GM18873 (cell line): ENCODE results near the gene OR13C5.
"Not testable (repeated sequence)": the region's sequence is repeated elsewhere in the genome, so short reads cannot be mapped to it uniquely, and the experiment has no call there.

Experiments
- ATAC-seq: cut with Tn5 transposase; IDR thresholded peaks from one replicate; pipeline ENCODE4 v1.9.1; 2021; ENCODE audit warnings: mild to moderate bottlenecking, moderate library complexity, moderate number of reproducible peaks; ENCODE audit not compliant: unreplicated experiment, low FRiP score

The OR13C5 gene, protein sequence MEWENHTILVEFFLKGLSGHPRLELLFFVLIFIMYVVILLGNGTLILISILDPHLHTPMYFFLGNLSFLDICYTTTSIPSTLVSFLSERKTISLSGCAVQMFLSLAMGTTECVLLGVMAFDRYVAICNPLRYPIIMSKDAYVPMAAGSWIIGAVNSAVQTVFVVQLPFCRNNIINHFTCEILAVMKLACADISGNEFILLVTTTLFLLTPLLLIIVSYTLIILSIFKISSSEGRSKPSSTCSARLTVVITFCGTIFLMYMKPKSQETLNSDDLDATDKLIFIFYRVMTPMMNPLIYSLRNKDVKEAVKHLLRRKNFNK

DNA sequence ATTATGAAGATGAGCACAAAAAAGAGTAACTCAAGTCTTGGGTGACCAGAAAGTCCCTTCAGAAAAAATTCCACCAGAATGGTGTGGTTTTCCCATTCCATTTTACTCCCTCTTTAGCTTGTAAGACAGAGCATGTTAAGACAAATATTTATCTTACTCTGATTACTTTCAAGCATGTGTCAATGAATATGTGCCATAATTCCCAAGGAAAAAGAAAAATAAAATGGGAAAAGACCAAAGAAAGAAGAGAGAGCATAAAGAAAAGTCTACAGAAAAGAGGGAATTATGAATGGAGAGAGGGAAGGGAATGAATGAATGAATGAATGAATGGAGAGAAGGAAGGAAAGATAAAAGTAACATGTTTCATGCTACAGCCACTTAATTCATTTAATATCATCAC, at the start of gene OR13C5:
Gene OR13C5 (minus strand): TSS at position 101 of the 400 bp plus-strand sequence. CDS start 0 bp downstream, at position 101.
- not testable (repeated sequence) for ATAC-seq

DNA sequence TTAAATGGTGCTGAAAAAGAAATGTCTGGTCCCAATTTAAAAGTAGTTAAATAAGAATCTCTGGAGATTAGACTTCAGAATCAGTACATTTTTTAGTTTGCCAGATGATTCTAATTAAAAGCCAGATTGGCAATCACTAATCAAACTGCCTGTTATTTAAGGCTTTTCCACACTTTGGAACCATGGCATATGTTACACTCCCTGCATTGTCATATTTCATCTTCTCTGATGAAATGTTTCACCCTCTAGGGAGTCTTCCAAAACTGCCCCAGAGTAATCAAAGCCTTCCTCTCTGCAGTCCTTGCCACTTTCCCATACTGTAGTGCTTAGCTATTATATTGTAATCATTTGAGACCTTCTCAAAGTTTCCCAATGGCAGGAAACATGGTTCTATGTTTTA, 36.2 kb upstream of the OR13C5 start:
- ATAC-seq: no peak

DNA sequence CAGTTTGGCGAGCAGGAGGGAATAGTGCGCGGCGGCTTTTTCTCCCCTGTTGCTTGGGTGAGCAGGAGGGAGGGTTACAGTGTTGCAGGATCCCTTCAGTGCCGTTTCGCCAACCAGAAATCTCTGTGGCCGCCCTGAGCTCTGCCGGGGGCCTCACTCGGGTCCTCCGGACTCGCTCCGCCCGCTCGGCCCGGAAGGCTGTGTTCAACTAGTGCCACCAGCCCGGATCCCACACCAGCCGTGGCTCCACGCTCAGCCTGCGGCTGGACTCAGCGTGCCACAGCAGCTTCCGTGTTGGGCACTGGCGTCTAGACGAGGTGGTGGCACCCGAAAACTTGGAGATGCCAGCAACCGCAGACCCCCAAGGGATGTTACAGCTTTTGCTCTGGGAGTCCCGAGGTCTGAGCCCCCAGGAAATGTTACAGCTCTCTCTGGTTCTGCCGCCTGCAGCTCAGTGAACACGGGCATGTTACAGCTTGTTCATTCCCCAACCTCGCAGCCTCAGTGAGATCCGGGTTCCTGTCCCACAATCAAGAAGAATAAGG, 34.8 kb upstream of the OR13C5 start:
- ATAC-seq: no peak

DNA sequence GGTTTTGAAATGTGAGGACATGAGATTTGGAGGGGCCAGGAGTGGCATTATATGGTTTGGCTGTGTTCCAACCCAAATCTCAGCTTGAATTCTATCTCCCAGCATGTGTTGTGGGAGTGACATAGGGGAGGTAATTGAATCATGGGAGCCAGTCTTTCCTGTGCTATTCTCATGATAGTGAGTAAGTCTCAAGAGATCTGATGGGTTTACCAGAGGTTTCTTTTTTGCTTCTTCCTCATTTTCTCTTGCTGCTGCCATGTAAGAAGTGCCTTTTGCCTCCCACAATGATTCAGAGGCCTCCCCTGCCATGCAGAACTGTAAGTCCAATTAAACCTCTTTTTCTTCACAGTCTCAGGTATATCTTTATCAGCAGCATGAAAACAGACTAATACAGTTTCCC, 26.8 kb upstream of the OR13C5 start:
- ATAC-seq: not testable (repeated sequence)

DNA sequence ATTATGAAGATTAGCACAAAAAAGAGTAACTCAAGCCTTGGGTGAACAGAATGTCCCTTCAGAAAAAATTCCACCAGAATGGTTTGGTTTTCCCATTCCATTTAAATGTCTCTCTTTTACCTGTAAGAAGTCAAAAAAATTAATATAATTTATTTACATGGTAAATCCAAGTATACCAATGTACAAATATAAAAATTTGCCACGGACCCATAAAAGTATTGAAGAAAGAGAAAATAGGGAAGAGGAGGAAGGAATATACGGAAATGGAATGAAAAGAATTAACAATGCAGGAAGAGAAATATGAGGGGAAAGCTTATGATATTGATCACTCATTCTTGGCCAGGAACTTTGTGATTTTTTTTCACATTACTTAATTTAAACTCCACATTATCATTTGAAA, 18.9 kb upstream of the OR13C5 start, which contains the start of gene OR13C9:
Gene OR13C9 (minus strand): TSS at position 101 of the 400 bp plus-strand sequence. CDS start 0 bp downstream, at position 101.
- ATAC-seq: no peak

DNA sequence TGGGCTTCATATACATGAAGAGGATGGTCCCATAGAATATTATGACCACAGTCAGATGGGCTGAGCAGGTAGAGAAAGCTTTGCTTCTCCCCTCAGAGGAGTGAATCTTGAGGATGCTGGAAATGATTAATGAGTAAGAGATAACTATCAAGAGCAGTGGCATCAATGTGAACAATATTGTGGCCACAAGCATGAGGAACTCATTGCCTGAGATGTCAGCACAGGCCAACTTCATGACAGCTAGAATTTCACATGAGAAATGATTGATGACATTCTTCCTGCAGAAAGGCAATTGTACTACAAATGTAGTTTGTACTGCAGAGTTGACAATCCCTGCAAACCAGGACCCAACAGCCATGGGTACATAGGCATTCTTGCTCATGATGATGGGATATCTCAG, 18.2 kb upstream of the OR13C5 start:
- ATAC-seq: no peak

DNA sequence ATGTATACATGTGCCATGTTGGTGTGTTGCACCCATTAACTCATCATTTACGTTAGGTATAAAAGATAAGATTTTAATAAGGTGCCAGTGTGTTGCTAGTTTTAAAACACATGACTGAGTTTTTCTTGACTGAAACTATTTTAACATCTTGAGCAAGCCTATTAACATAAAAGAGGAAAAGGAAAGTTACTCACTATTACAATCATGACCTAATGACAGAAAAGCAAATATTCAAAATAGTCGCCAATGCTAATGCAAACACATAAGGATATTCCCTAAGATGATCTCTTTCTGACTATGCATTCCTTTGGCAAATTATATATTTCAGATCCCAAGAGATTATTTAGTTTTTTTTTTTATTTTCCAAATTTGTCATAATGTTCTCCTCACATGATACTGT, 12.0 kb upstream of the OR13C5 start:
- ATAC-seq: no peak

DNA sequence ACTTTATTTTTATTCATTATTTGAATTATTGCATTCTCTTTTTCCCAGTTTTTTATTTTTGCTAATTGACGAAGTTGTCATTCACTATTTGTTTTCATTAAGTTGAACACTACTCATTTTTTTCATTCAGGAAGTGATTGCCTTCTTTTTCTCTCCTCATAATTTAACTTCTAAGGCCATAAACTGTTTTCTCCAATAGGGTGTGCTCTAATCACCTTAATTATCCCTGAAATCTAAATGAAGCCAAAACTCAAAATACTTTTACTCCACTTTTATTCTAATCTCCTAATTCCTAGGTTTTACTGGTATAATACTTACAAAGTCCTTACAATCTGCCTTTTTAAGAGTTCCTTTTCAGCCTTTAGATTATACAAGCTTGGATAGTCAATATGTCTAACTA, 9.1 kb upstream of the OR13C5 start:
- no peak for ATAC-seq

DNA sequence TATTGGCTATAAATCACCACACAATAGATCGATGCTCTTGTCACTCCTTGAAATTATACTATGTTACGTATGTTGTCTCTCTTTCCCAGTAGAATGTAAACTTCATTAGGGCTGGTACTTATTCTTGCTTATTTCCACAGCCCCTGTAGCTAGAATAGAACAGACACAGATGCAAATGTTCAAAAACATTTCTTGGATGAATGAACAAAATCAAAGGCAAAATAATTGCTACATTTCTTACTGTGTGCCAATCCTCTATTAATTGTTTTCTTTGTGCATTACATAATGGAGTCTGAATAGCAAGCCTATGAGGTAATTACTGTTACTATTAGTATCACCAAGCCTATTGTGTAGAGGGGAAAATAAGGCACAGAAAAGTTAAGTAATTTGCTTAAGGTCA, 6.9 kb upstream of the OR13C5 start:
- no peak for ATAC-seq

DNA sequence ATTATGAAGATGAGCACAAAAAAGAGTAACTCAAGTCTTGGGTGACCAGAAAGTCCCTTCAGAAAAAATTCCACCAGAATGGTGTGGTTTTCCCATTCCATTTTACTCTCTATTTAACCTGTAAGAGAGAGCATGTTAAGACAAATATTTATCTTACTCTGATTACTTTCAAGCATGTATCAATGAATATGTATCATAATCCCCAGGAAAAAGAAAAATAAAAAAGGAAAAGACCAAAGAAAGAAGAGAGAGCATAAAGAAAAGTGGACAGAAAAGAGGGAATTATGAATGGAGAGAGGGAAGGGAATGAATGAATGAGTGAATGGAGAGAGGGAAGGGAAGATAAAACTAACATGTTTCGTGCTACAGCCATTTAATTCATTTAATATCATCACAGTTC, 6.3 kb upstream of the OR13C5 start, which contains the start of gene OR13C2:
Gene OR13C2 (minus strand): TSS at position 101 of the 400 bp plus-strand sequence. CDS start 0 bp downstream, at position 101.
- ATAC-seq: not testable (repeated sequence)

DNA sequence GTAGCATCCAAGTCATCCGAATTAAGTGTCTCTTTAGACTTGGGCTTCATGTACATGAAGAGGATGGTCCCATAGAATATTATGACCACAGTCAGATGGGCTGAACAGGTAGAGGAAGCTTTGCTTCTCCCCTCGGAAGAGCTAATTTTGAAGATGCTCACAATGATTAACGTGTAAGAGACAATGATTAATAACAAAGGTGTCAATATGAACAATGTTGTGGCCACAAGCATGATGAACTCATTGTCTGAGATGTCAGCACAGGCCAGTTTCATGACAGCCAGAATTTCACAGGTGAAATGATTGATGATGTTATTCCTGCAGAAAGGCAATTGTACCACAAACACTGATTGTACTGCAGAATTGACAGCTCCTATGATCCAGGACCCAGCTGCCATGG, 5.6 kb upstream of the OR13C5 start:
- no peak for ATAC-seq

DNA sequence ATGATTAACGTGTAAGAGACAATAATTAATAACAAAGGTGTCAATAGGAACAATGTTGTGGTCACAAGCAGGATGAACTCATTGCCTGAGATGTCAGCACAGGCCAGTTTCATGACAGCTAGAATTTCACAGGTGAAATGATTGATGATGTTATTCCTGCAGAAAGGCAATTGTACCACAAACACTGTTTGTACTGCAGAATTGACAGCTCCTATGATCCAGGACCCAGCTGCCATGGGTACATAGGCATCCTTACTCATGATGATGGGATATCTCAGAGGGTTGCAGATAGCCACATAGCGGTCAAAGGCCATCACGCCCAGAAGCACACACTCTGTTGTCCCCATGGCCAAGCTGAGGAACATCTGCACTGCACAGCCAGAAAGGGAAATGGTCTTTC, 464 bp downstream of the OR13C5 start:
- ATAC-seq: not testable (repeated sequence)

DNA sequence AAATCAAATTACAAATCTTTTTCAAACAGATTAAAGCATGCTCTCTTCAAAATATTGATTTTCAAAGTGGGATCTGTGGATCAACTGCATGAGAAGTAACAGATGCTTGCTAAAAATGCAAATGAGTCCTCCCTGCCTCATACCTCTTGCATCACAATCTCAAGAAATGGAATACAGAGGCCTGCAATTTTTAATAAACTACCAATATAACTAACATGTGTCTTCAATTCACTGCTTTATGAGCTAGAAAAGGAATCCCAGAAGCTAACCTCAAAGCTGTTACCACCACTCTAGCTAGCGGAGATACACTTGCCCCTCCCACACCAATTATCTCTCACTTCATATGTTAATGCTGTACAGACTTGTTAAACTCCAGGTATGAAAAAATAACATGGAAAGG, 9.6 kb downstream of the OR13C5 start:
- no peak for ATAC-seq

DNA sequence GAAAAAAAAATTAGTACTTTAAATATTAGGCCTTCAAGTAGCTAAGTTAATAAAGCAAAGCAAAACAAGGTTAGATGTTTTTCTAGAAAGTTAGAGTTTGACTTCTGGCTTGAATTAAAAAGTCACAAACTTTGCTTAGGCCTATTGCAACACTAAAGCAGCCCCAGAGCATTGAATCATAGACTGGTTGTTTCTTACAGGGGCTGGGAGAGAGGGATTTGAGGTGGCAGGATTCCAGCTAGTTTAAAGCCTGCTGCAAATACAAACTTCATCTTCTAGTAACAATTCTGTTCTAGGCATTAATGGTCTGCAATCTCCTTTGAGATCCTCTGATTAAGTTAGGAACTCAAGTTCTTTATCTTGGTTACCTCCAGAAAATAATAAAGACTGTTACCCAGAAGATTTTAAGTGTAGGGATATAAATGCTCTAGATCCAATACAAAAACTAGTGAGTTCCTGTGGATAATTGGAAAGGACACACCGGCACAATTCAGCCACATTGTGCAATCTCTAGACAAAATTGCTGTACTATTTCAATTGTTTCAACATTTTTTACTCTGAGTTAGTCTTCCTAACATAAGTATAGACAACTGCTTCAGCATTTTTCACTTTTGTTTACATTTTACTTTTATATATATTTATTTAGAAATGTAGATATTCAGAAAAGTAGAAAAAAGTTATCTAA, 12.6 kb downstream of the OR13C5 start:
- no peak for ATAC-seq

DNA sequence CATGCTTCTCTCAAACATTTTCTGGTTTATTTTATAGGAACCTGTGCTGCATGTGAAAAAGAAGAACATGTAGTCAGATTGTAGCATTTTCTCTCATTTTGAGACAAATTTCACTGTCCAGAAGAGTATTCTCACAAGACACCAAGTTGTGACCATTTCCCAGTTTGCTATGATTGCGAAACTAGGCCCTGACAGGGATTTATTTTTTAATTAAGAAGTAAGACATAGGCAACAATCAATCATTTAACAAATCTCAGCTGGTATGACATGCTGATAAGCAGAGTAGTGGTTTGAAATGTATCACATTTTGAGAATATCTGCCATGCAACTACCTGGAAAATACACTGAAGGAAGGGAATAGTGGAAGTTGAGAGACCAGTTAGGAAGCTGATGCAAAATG, 18.7 kb downstream of the OR13C5 start:
- ATAC-seq: no peak

DNA sequence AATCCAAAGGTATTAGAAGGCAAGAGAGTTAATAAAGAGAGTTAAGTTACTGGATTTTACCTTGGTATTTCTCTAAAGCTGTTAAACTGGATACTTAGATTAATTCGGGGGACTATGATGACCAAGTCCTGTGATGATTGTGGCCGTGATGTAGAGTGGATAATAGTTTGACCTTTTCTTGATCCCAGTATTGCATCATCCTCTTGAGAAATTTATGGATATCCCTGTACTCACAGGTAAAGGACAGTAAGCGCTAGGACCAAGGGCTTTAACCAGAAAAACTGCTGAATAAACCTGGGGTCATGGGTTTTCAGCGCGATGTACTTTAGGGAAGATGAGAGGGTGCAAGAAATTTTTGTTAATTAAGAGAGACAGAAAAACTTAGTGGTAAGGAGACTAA, 21.9 kb downstream of the OR13C5 start:
- ATAC-seq: no peak

DNA sequence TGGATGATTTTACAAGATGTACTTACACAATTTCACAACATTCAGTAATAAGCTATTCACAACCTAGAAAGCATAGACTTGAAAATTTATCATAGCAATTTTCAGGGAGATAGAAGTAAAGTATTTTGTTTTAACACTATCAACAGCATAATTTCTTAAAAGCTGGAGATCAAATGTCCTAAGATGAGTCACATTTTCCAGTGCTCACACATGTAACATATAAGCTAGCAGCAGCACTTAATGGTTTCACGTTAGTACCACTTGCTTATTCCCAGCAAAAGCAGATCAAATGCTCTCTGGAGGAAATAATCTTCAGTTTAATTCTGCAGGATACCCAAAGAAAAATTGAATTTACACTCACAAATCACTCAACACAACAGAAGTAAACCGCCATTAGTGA, 23.8 kb downstream of the OR13C5 start:
- ATAC-seq: no peak

DNA sequence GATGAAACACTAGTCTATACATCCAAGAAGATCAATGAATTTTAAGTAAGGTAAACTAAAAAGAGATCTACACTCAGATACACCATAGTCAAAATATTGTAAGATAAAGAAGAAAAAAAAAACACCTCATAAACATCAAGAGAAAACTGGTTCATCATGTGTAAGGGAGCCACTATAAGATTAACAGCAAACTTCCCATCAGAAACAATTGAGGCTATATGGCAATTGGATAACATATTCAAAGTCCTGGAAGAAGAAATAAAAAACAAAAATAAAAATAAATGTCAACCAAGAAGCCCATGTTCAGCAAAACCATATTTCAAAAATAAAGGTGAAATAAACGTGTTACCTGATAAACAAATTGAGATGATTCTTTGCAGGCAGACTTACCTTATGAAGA, 26.6 kb downstream of the OR13C5 start:
- no peak for ATAC-seq

DNA sequence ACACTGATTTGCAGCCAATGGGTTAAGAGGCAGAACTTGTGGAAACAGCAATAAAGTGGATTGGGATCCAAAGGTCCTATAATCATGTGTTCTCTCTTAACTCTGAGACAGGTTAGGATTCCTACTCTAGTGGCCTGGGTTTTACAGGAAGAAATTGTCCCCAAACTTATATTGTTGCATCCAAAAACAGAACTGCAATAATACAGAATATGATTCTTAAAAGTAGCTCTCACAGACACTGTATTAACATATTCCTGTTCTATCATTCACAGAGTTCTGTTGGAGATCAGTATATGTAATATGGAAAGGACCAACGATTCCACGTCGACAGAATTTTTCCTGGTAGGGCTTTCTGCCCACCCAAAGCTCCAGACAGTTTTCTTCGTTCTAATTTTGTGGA, 30.3 kb downstream of the OR13C5 start, which contains the start of gene OR13C8:
Gene OR13C8 (plus strand): TSS at position 301 of the 400 bp plus-strand sequence. CDS start 0 bp downstream, at position 301.
- no peak for ATAC-seq

DNA sequence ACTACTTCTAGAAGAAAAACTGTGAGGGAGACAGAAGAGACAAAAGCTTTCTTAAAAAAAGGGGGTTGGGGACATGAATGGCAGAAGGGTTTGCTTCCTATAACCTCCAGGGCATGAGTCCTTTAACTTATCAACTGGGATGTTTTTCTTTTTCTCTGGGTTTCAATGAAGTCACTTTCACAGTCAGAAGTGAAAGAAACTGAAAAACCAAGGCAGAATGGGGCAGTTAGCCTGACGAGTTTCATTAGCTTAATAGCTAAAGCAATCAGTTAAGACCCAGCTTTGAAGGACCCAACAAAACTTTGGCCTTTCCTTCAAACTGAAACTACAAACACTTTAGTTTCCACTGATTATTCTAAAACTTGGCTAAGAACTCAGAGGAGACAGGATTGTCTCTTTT, 34.9 kb downstream of the OR13C5 start:
- no peak for ATAC-seq

DNA sequence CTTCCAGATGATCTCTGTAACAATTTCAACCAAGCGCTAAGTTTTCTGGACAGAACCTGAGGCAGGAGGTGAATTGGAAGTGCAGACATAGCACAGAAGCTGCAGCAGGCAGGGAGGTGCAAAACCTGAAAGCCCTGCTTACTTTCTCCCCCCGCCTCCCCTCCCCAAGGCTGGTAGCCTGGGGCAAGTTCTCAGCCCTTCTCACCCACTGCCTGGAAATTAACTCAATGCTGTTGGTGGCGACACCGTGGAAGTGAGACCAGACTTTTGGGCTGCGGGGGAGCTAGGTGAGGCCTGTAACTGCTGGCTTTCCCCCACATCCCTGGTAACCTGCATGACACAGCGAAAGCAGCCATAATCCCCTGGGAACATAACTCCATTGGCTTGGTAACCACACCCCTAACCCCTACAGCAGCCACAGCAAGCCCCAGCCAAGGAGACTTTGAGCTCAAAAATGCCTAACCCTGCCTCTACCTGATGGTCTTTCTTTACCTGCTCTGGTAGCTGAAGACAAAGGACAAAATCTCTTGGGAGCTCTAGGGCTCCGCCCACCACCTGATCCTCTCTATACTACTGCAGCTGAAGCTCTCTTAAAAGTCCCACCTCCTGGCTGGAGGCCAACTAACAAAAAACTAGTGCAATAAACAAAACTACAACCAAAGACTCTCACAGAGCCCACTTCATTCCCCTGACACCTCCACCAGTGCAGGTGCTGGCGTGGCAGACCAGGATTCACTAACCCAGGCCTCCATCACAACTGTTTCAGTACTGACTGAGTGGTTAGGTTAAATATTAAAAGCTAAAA, 42.2 kb downstream of the OR13C5 start:
- peak; percentile 43 for ATAC-seq
